Liver (tissue), 3 donors: Measurements from ENCODE around the gene DIPK1A.

Experiments
- CTCF ChIP-seq: fragments of 150-350 bp; IDR thresholded peaks from 2 replicates; pipeline ENCODE4 v1.5.1; 2017; ENCODE audit warnings: improper control_type of control experiment, low read depth, low read length; ENCODE audit not compliant: missing input control
- GABPA ChIP-seq, 2 donors: IDR thresholded peaks in 1 of 2; conservative IDR thresholded peaks in 1 of 2; 2 replicates each; pipeline ENCODE4 v1.6.1; 2016; ENCODE audit warnings: antibody characterized with exemption in 2 of 2, mild to moderate bottlenecking in 1 of 2, moderate library complexity in 1 of 2
- JUND ChIP-seq, 2 donors: IDR thresholded peaks; 2 replicates each; pipeline ENCODE4 v1.6.1; 2016; ENCODE audit warnings: antibody characterized with exemption in 2 of 2
- RAD21 ChIP-seq, 2 donors: IDR thresholded peaks; 2 replicates each; pipeline ENCODE4 v1.6.1; 2016; ENCODE audit warnings: antibody characterized with exemption in 2 of 2, mild to moderate bottlenecking in 2 of 2
- REST ChIP-seq: IDR thresholded peaks from 2 replicates; pipeline ENCODE4 v1.6.1; 2016; ENCODE audit warnings: antibody characterized with exemption, mild to moderate bottlenecking
- YY1 ChIP-seq: IDR thresholded peaks from 2 replicates; pipeline ENCODE4 v1.6.1; 2016; ENCODE audit warnings: antibody characterized with exemption, mild to moderate bottlenecking
- TF ChIP-seq, protein P1 (sequence below): IDR thresholded peaks from 2 replicates; pipeline ENCODE4 v1.6.1; 2016; ENCODE audit warnings: antibody characterized with exemption
- TF ChIP-seq, protein P2 (sequence below): IDR thresholded peaks from 2 replicates; pipeline ENCODE4 v1.6.1; 2016; ENCODE audit warnings: antibody characterized with exemption
- donor health status: healthy.
- donor health status: healthy.

DNA sequence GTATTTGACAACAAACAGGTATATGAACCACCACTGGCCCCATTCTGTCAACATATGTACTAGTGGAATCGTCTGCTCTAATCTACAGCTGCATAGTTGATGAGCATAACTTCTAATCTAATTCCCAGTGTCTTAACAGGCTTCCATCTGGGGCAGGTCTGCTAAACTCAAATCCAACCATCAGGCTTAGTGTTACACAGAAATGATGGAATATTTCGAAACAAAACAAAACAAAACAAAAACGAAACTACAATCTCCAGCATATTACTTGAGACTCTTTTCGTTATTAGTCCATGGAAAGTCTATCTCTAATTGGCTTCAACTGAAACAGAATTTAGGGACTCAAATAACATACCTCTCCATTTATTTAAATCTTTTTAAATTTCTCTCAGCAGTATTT, 37.6 kb downstream of the DIPK1A start:
- peak in 1 of 2 donors; percentile 23 for TF ChIP-seq JUND (IDR thresholded peaks at IDR 0.05)
- TF ChIP-seq CTCF = no peak
- TF ChIP-seq, protein P1, sequence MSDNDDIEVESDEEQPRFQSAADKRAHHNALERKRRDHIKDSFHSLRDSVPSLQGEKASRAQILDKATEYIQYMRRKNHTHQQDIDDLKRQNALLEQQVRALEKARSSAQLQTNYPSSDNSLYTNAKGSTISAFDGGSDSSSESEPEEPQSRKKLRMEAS = no peak
- no peak for TF ChIP-seq GABPA (IDR thresholded peaks at IDR 0.05 in 1 of 2, conservative IDR thresholded peaks at IDR 0.05 in 1 of 2)
- TF ChIP-seq RAD21 (IDR thresholded peaks at IDR 0.05) = peak in 1 of 2 donors; percentile 21
- TF ChIP-seq REST = no peak
- TF ChIP-seq YY1 = peak; percentile 40
- TF ChIP-seq, protein P2, sequence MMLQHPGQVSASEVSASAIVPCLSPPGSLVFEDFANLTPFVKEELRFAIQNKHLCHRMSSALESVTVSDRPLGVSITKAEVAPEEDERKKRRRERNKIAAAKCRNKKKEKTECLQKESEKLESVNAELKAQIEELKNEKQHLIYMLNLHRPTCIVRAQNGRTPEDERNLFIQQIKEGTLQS = no peak
